GM19023 (cell line): ENCODE measurements around the gene STAT6.

Experiments
- ATAC-seq: cut with Tn5 transposase; IDR thresholded peaks from one replicate; pipeline ENCODE4 v1.9.1; 2021; ENCODE audit warnings: mild to moderate bottlenecking, moderate library complexity; ENCODE audit not compliant: unreplicated experiment

The STAT6 gene, protein sequence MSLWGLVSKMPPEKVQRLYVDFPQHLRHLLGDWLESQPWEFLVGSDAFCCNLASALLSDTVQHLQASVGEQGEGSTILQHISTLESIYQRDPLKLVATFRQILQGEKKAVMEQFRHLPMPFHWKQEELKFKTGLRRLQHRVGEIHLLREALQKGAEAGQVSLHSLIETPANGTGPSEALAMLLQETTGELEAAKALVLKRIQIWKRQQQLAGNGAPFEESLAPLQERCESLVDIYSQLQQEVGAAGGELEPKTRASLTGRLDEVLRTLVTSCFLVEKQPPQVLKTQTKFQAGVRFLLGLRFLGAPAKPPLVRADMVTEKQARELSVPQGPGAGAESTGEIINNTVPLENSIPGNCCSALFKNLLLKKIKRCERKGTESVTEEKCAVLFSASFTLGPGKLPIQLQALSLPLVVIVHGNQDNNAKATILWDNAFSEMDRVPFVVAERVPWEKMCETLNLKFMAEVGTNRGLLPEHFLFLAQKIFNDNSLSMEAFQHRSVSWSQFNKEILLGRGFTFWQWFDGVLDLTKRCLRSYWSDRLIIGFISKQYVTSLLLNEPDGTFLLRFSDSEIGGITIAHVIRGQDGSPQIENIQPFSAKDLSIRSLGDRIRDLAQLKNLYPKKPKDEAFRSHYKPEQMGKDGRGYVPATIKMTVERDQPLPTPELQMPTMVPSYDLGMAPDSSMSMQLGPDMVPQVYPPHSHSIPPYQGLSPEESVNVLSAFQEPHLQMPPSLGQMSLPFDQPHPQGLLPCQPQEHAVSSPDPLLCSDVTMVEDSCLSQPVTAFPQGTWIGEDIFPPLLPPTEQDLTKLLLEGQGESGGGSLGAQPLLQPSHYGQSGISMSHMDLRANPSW

DNA sequence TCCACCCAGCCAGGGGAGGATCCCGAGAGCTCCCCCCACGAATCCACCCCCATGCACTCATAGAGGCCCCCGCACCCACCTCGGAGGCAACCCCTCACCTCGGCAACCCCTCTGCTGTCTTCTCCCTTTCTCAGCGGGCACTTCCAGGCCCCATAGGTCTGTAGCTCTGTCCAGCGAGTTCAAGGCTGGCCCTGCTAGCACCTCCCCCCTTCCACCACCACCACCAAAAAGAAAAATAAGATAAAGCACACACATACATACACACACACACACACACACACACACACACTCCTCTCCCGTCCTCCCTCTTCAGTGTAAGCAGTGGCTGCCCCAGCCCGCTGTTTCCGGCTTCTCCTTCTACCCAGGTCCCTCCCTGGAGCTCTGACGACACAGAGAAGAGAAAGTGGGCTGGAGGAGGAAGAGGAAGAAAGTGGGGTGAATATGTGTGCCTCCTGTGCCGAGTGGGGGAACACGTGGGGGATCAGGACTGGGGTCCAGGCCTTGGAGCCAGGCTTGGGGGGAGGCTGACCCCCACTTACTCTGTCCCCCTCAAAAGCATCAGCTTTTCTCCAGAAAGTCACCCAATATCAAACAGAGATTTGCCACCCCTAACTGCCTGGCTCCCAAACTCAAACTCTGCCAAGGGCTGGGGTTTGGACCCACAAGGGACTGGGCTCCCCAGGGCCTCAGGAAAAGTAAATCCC is at the start of gene STAT6:
Gene STAT6, minus strand, starts transcription at position 332 of the 704 bp plus-strand sequence. CDS start 3,084 bp downstream, outside the sequence.
- peak; percentile 53 for ATAC-seq

DNA sequence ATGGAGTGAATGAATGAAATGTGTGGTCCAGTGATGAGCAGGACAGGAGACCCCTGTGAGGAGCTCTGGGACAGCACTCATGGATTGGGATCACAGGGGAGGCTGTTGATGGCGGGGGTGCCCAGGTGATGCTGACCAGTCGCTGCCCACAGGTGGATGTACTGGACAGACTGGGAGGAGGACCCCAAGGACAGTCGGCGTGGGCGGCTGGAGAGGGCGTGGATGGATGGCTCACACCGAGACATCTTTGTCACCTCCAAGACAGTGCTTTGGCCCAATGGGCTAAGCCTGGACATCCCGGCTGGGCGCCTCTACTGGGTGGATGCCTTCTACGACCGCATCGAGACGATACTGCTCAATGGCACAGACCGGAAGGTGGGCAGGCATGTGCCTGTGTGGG is 49.6 kb upstream of the STAT6 start:
- ATAC-seq: no peak

DNA sequence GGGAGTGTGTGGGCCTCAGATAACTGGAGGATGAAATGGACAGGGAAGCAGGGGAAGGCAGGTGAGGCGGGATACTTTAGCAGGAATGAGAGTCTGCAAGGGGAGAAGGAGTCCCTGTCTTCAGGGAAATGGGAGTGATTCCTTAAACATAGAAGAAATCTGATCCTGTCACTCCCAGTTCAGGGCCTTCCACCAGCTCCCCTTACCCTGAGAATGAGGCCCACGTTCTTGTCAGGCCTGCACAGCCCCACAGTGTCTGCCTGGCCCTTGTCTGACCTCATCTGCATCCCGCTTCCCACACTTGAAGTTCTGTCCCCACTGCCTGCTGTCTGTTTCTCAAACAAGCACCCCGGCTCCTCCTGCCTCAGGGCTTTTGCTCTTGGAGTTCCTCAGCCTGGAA is 48.9 kb upstream of the STAT6 start:
- no peak for ATAC-seq

DNA sequence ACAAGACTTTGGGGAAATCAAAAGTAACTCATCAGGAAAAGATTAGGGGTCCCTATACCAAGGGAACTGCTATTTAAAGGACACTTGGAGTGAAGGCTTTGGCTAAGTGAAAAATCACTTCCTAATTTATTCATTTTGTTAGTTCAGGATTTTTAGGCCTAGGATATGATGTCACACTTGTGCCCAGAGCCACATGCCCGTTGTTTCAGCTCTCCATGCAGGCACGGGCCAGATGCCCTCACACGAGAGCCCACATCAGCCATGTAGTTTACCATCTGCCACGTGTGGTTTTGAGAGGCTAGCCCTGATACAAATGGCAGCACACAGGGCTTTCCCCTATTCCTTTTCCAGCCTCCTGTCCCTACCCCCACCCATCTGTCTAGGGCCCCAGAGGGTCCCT is 48.1 kb upstream of the STAT6 start:
- ATAC-seq: no peak

DNA sequence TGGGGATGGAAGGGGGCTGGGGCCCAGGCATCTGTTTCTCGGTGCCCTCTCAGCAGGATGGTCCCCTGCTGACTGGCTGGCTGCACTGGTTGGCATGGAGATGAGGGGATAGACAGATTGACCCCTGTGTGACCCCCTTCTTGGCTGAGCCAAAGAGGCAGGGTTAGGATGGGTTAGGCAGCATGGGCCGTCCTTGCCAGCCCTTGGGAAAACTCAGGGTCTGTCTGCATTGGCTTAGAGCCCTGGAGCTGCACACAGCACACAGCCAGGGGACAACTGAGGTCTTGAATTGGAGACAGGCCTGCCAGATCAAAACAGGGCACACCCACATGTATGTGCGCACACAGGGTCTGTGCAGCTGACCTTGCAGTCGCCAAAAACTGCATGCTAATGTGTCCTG is 47.5 kb upstream of the STAT6 start:
- ATAC-seq: no peak

DNA sequence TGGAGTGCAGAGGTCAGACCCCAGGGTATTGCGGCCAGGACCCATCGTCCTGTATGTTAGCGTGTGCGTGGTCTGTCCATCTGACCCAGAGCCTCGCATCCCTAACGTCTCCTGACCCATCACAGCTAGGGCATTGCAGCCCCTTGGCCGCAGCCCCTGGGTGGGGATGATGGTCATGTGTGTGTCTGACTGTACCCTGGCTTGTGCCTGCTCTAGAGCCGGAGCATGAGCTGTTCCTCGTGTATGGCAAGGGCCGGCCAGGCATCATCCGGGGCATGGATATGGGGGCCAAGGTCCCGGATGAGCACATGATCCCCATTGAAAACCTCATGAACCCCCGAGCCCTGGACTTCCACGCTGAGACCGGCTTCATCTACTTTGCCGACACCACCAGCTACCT is 47.0 kb upstream of the STAT6 start:
- ATAC-seq: no peak

DNA sequence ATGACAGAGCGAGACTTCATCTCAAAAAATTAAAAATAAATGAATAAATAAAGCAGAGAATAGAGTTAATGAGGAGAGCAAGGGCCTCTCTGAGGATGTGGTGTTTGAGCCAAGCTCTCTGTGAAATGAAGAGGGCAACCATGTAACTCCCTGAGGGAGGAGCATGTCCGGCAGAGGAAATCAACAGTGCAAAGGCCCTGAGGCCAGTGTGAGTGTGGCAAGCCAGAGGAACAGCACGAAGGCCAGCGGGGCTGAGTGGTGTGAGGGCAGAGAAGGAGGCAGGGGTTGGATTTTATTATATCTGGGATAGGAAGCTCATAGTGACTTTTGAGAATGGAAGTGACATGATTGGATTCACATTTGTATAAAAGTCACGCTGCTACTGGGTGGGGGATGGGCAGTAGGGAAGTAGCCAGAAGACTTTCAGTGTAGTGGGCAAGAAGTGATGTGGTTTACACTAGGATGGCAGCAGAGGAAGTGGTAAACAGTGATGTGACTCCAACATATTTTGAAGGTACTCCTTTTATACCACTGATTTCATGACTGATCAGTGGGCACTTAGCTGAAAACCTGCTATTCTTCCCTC is 46.5 kb upstream of the STAT6 start:
- ATAC-seq: no peak

DNA sequence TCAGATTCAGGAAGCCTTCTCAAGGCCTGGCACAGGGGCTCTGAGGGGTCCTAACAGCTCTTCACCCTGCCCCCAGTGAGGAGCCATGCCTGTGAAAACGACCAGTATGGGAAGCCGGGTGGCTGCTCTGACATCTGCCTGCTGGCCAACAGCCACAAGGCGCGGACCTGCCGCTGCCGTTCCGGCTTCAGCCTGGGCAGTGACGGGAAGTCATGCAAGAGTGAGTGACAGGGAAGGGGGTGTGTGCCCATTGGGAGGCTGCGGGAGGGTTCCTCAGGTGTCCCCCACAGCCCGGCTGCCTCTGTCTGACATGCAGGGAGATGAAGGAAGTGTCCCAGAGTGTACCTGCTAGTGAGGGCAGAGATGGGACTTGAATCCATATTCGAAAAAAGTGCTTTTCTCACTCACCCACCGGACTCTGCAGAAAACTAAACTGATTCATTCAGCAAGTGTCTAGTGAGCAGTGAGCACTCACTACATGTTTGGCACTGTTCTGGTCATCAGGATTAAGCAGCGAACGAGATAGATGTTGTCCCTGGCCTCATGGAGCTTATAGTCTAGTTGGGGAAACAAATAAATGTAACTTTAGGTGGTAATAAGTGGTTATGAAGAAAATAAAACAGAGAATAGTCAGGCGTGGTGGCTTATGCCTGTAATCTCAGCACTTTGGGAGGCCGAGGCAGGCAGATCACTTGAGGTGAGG is 45.7 kb upstream of the STAT6 start:
- no peak for ATAC-seq

DNA sequence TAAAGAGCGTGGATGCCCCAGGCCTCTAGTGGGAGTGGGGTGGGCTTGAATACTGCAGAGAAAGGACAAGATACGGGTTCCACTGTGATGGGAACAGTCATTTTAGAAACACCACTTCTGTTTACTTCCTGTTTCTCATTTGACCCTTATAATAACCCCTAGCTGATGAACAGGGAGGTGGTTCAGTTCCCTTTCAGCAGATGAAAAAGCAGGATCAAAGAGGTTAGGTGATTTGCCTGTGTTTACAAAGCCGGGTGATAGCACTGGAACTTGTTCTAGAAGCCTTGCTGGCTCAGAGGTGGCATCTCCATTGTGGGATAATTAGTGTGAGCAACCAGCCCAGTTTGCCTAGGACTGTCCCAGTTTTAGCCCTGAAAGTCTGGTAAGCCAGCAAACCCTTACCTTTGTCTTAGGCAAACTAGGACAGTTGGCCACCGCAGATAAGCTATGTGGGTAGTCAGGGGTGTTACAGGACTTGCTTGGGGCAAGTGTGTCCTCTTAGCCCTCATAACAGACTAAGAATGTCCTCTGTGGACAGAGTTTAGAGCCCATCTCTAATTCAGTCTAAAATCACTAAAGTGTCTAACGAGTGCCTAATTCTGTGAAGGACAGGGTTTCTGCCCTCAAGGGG is 43.8 kb upstream of the STAT6 start:
- ATAC-seq: no peak

DNA sequence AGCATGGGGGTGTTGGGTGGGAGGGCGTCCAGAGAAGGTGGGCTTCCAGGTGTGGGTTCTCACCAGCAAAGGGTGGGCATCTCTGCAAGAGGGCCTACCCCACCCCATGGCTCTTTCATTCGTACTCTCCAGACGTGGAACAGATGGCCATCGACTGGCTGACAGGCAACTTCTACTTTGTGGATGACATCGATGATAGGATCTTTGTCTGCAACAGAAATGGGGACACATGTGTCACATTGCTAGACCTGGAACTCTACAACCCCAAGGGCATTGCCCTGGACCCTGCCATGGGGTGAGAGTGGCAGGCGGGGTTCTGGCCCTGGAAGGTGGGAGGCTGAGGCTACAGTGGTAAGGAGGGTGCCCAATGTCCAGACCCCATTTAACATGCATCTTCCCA is 42.9 kb upstream of the STAT6 start:
- no peak for ATAC-seq

DNA sequence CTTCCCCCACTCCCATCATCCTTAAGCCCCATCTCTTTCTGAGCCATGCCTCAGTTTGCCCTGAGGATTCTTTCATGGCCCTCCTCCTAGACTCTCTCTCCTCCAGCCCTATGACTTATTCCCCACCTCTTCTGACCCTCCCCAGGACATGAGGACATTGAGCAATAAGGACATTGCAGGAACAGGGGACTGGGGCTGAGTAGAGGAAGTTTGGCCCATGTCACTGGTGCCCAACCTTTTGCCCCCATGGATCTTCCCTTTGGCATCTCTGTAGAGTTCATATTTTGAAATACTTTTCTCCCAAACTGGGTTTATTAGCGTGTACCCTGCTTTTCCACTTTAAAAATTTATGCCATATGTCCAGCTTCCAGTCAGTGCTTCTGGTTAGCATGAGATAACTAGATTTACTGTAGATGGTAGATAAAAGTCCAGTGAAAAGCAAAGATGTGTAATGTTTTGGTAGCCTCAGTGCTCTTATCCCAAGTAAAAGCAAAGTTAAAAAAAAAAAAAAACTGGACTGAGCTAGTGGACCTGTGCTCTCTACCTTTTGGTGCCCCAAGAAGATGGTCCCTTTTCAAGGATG is 42.3 kb upstream of the STAT6 start:
- ATAC-seq: no peak

DNA sequence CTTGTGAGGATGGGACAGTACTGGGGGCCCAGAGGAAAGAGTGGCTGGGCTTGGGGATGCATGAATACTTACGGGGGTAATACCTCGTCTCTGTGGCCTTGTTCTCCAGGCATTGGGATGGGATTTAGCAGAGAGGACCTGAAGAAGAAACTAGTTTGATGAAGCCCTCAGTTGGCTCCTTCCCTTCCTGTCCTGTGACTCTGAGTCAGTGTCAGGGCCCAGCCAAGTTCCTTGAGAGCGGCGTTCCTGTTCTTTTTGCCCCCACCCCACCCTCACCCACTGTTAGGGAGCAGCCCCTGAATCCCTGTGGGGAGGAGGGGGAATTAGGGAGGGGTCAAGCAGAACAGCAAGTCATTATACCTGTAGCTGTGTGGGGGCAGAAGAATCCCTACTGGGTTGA is 41.5 kb upstream of the STAT6 start:
- no peak for ATAC-seq

DNA sequence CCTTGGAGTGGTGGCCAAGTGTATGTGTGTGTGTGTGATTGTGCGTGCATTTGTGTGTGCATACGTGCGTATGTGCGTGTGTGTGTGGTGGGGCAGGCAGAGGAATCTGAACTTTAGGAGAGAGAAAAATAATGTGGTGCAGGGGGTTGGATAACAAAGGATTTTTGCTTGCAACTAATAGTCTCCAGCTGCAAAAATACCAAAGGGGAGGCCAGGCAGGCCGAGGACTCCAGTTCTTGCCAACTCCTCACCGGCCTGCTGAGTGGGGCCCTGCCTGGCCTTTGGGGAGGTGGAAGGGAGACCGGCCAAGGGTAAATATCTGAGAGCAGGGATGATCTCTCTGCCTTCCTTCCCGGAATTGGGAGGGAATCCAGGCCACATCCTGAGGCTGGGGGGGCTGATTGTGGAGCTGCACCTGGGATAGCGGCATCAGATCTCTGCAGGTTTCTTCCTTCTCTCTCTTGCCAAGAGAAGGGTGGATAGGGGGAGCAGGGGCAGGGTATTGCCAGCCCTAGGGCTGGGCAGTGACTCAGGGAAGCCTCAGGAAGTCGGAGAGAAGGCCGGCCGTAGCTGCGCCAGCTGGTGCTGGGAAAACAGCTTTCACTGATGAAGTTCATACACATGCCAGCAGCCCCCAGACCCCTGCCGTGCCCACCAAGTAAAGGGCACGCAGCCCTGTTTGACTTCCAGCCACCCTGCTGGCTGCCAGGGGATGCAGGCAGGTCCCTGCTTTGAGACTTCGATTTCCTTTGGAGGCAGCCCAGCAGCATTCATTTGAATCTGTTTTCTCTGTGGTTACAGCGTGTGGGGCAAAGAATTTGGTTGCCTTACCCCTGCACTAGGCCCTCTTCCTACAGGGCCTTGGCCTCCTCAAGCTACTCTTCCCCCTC is 40.8 kb upstream of the STAT6 start:
- ATAC-seq: no peak

DNA sequence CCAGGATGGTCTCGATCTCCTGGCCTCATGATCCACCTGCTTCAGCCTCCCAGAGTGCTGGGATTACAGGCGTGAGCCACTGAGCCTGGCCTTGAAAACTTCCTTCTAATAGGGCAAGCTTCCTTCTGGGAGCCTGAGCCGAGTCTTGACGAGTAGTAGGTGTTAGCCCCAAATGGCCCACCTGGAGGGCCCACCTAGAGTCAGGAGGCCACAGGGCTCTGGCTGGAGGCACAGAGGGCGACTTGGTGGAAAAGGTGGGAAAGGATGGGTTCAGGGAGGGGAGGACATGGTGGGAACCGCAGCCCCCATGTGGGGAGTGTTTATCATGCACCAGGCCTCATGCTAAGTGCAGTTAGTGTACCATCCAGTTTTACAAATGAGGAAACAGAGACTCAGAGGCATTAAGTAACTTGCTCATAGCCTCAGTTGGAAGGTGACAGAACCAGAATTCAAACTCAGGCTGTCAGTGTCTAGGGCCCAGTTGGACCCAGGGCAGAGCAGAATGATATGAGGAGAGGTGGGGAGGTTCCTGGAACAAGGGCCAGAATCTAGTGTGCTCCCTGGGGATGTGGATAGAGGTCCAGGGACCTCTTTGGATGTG is 39.3 kb upstream of the STAT6 start:
- no peak for ATAC-seq

DNA sequence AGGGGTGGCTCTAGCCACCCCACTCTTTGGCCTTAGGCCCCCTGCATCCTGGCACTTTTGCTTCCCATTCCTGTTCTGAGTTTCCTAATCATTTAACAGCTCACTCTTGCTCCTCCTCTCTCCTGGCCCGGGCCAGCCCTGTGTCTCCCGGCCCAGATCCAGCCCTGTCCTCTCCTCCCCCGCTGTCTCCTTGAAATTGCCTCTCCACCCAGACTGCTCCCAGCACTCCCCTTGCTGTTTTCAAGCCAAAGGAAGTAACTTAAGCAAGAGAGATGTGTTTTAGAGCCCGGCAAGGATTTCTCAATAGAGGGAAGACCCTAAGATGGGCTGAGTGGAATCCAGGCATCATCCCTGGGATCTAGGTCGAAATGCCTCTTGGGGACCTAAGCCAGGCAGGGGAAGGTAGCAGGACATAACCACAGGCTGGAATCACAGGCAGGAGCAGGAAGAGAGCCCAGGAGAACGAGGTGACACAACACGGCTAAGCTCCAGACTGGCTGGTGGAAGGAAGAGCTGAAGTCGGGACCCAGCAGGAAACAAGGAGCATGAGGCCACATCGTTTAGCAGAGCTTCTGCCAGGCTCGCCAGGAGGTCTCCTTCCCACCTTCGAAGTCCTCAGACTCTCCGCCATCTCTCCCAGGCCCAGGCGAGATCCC is 38.2 kb upstream of the STAT6 start:
- no peak for ATAC-seq

DNA sequence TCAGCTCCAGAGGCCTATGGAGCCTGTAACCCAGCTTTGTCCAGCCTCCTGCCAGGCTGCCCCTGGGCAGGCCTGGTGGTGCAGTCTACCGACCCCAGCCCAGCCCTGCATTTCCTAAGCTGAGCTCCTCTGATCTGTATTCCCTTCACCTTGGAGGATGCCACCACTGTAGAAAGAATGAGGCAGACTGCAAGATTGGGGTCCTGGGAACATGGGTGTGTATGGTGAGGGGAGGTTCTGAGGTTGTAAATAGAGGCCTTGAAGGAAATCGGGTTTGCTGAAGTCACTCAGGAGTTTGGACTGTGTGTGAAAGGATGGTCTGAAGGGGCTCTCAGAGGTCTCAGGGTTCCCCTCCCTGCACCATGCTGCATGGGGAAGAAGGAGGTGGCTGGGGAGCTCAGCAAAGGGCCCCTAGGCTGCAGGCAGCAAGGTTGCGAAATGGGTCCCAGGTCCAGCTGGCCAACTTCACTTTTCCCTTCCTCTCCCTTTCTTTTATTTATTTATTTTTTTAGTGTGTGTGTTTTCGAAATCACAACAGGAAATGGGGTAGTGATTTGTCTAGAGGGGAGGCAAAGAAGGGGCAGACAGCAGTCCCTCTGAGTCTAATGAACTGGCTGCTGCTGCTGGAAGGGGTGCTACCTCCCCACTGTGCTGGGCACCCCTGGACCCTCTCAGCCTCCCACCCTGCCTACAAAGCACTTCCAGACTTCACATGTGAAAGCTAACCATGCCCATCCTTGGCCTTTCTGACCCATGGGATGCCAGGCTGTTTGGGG is 37.5 kb upstream of the STAT6 start:
- no peak for ATAC-seq
